Head of caudate nucleus (tissue), 42 donors: ENCODE data around the gene KIFAP3.
"Not testable (repeated sequence)": the region's sequence is repeated elsewhere in the genome, so short reads cannot be mapped to it uniquely, and the experiment has no call there.

Source experiments
- DNase-seq, 42 donors: peaks; one replicate each; pipeline versions ENCODE4 v3.0.0 to v3.0.0-alpha.2; 2020 to 2021; ENCODE audit warnings: mixed read lengths in 7 of 42
- intact Hi-C: fragments of 100-400 bp; cut with DNase I; formaldehyde crosslinking; loops from one replicate; pipeline ENCODE4 v1.15.0; 2022

Gene KIFAP3

GRCh38 chr1:169874229-169874628, 200.3 kb downstream of the KIFAP3 start:
- intact Hi-C loops: no loop called here
- no peak for DNase-seq

GRCh38 chr1:169873582-169874199, 200.8 kb downstream of the KIFAP3 start:
- intact Hi-C loops: no loop called here
- DNase-seq: no peak

GRCh38 chr1:169872906-169873305, 201.6 kb downstream of the KIFAP3 start:
- intact Hi-C loops: no loop called here
- no peak for DNase-seq

DNA sequence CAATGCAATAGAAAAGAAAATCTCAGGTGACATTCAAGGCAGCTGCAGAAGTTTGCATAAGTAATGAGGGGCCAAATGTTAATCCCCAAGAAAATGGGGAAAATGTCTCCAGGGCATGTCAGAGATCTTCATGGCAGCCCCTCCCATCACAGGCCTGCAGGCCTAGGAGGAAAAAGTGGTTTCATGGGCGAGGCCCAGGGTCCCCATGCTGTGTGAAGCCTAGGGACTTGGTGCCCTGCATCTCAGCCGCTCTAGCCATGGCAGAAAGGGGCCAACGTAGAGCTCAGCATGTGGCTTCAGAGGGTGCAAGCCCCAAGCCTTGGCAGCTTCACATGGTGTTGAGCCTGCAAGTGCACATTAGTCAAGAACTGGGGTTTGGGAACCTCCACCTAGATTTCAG, 202.5 kb downstream of the KIFAP3 start:
- intact Hi-C loops, DNase-seq: not testable (repeated sequence)
